Fibroblast of lung (primary cell): ENCODE data around the gene SOAT1. TPM values are rescaled to one million over a fixed set of nuclear protein-coding genes. Genes with fewer than 3 reads are reported as not detected.
"Not testable (repeated sequence)": the region's sequence is repeated elsewhere in the genome, so short reads cannot be mapped to it uniquely, and the experiment has no call there.

Source experiments
- DNase-seq, 2 donors: peaks; one replicate each; pipeline versions ENCODE4 v3.0.0 to v3.0.0-alpha.2; 2010; ENCODE audit warnings: low read depth in 2 of 2
- H2AFZ ChIP-seq: 2 replicates; pipeline ENCODE4 v1.5.1; 2012; ENCODE audit warnings: low read length, control low read depth, inconsistent platforms
- H3K27ac ChIP-seq: 2 replicates; pipeline ENCODE4 v1.5.1; 2011; ENCODE audit warnings: low read length, control low read depth; ENCODE audit not compliant: insufficient read depth
- H3K27me3 ChIP-seq: 2 replicates; pipeline ENCODE4 v1.5.1; 2011; ENCODE audit warnings: mild to moderate bottlenecking, low read length; ENCODE audit not compliant: control insufficient read depth, insufficient read depth
- H3K36me3 ChIP-seq: 2 replicates; pipeline ENCODE4 v1.5.1; 2011; ENCODE audit warnings: low read length; ENCODE audit not compliant: control insufficient read depth, insufficient read depth
- H3K4me1 ChIP-seq: 2 replicates; pipeline ENCODE4 v1.5.1; 2011; ENCODE audit warnings: low read length; ENCODE audit not compliant: control insufficient read depth, insufficient read depth; ENCODE audit errors: extremely low read depth
- H3K4me2 ChIP-seq: 2 replicates; pipeline ENCODE4 v1.5.1; 2011; ENCODE audit warnings: low read length, control low read depth; ENCODE audit not compliant: insufficient read depth; ENCODE audit errors: extremely low read depth
- H3K4me3 ChIP-seq, 4 experiments: fragments of 200-600 bp in 1 of 4; sonication (generic) in 1 of 4; replicated peaks in 1 of 4; 2 replicates each; pipeline ENCODE4 v1.5.1; 2011 to 2016; ENCODE audit warnings: low read length in 4 of 4, low read depth in 3 of 4, mild to moderate bottlenecking in 3 of 4, control low read depth in 2 of 4, inconsistent platforms in 1 of 4, mixed read lengths in 1 of 4; ENCODE audit not compliant: insufficient read depth in 1 of 4; ENCODE audit errors: control extremely low read depth in 1 of 4
- H3K79me2 ChIP-seq: 2 replicates; pipeline ENCODE4 v1.5.1; 2012; ENCODE audit warnings: mild to moderate bottlenecking, low read length, inconsistent platforms; ENCODE audit not compliant: control insufficient read depth, insufficient read depth
- H3K9ac ChIP-seq: 2 replicates; pipeline ENCODE4 v1.5.1; 2011; ENCODE audit warnings: mild to moderate bottlenecking, low read length, control low read depth; ENCODE audit not compliant: insufficient read depth
- H3K9me3 ChIP-seq: 2 replicates; pipeline ENCODE4 v1.5.1; 2012; ENCODE audit warnings: low read depth, low read length; ENCODE audit not compliant: control insufficient read depth, insufficient read depth
- H4K20me1 ChIP-seq: 2 replicates; pipeline ENCODE4 v1.5.1; 2011; ENCODE audit warnings: low read length; ENCODE audit not compliant: control insufficient read depth, insufficient read depth; ENCODE audit errors: extremely low read depth
- CTCF ChIP-seq, 2 donors: IDR thresholded peaks in 1 of 2; conservative IDR thresholded peaks in 1 of 2; 1 replicate in 1 of 2; 2 replicates in 1 of 2; pipeline ENCODE4 v1.5.1; 2011 to 2012; ENCODE audit warnings: low read length in 2 of 2, control low read depth in 1 of 2, inconsistent platforms in 1 of 2, low read depth in 1 of 2, mild to moderate bottlenecking in 1 of 2
- EZH2 ChIP-seq: IDR thresholded peaks from 2 replicates; pipeline ENCODE4 v1.5.1; 2012; ENCODE audit warnings: low read length, control low read depth, mild to moderate bottlenecking; ENCODE audit errors: missing control alignments
- polyA plus RNA-seq, 2 donors: library from polyadenylated mRNA; depleted of rRNA in 1 of 2; stranded (reverse) in 1 of 2; unstranded in 1 of 2; fragments of >200 nt; gene quantifications; 2 replicates each; pipeline ENCODE4 v1.2.1, GENCODE V29; 2011 to 2012; ENCODE audit warnings: missing spikeins in 1 of 2
- total RNA-seq: library from RNA; depleted of rRNA; stranded (reverse); fragments of >200 nt; gene quantifications from 2 replicates; pipeline ENCODE4 v1.2.1, GENCODE V29; 2014

The SOAT1 gene
- total and polyA plus RNA-seq, 2 donors (not counting 1 experiment from before 2014, with no cell fraction given), result 50.5 to 64.1 TPM

GRCh38 chr1:179269071-179269470, 24.5 kb upstream of the SOAT1 start:
- no peaks in the 10 kb centered on the region for H4K20me1 ChIP-seq
- H3K27ac ChIP-seq, result no peak overlapping the region
- no peaks in the 10 kb centered on the region for H3K4me1 ChIP-seq
- H3K79me2 ChIP-seq, result no peaks in the 10 kb centered on the region
- H3K27me3 ChIP-seq, result no peaks in the 10 kb centered on the region
- TF ChIP-seq CTCF (conservative IDR thresholded peaks at IDR 0.05 in 1 of 2, IDR thresholded peaks at IDR 0.05 in 1 of 2; ENCODE audit: low read depth in 1 of 2, low read length in 2 of 2) (no peak), EZH2 (no peak)
- no peak overlapping the region for H3K9ac ChIP-seq
- H2AFZ ChIP-seq, result no peak overlapping the region
- no peak overlapping the region for H3K4me2 ChIP-seq
- no peak overlapping the region for H3K4me3 ChIP-seq
- H3K9me3 ChIP-seq, result no peaks in the 10 kb centered on the region
- no peak for DNase-seq
- no peaks in the 10 kb centered on the region for H3K36me3 ChIP-seq

GRCh38 chr1:179274424-179274823, 19.2 kb upstream of the SOAT1 start:
- not testable (repeated sequence) for H3K9ac ChIP-seq, H3K27ac ChIP-seq, H3K36me3 ChIP-seq, H4K20me1 ChIP-seq, H3K79me2 ChIP-seq, H3K4me3 ChIP-seq, H3K9me3 ChIP-seq, H3K4me1 ChIP-seq, H2AFZ ChIP-seq, H3K4me2 ChIP-seq, DNase-seq, H3K27me3 ChIP-seq

GRCh38 chr1:179278920-179279319, 14.7 kb upstream of the SOAT1 start:
- no peak for DNase-seq
- no peak overlapping the region for H3K4me3 ChIP-seq

More at GRCh38 chr1:179278920-179279319, 14.7 kb upstream of the SOAT1 start:
- Histone ChIP-seq H3K27me3 (no peaks in the 10 kb centered on the region), H3K79me2 (no peaks in the 10 kb centered on the region), H3K9me3 (no peaks in the 10 kb centered on the region), H3K36me3 (no peaks in the 10 kb centered on the region), H3K4me1 (no peaks in the 10 kb centered on the region), H2AFZ (no peak overlapping the region), H3K27ac (no peak overlapping the region), H3K4me2 (no peak overlapping the region), H4K20me1 (no peaks in the 10 kb centered on the region), H3K9ac (no peak overlapping the region)
- TF ChIP-seq CTCF (conservative IDR thresholded peaks at IDR 0.05 in 1 of 2, IDR thresholded peaks at IDR 0.05 in 1 of 2; ENCODE audit: low read depth in 1 of 2, low read length in 2 of 2) (no peak), EZH2 (no peak)
